Measurements from ENCODE around the gene GPLD1. TPM values are rescaled to one million over a fixed set of nuclear protein-coding genes. Genes with fewer than 3 reads are reported as not detected.
"Not testable (repeated sequence)": the region's sequence is repeated elsewhere in the genome, so short reads cannot be mapped to it uniquely, and the experiment has no call there.

The GPLD1 gene
- polyA plus RNA-seq, 1 donor, result 2.5 TPM

GRCh38 chr6:24382891-24383494 lies 106.4 kb downstream of the GPLD1 start:
- not testable (repeated sequence) for DNase-seq (ENCODE audit: low read depth)

DNA sequence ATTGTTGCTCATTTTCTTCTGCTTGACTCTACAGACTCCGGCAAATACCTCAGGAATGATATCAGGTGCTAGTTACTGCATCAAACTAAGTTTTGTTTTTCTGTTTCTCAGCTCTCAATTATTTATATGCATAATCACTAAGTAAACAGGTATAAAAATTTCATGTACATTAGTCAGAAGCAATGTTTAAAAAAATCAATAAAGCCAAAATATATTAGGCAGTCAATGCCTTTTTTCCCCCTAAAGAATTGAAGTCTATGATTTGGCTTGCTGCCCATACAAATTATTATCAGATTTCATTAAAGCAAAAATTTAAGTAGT lies 107.2 kb downstream of the GPLD1 start:
- no peak for DNase-seq (ENCODE audit: low read depth)

- DNase-seq (ENCODE audit: low read depth), result no peak
Measured at GRCh38 chr6:24381476-24382219, 107.7 kb downstream of the GPLD1 start.

DNA sequence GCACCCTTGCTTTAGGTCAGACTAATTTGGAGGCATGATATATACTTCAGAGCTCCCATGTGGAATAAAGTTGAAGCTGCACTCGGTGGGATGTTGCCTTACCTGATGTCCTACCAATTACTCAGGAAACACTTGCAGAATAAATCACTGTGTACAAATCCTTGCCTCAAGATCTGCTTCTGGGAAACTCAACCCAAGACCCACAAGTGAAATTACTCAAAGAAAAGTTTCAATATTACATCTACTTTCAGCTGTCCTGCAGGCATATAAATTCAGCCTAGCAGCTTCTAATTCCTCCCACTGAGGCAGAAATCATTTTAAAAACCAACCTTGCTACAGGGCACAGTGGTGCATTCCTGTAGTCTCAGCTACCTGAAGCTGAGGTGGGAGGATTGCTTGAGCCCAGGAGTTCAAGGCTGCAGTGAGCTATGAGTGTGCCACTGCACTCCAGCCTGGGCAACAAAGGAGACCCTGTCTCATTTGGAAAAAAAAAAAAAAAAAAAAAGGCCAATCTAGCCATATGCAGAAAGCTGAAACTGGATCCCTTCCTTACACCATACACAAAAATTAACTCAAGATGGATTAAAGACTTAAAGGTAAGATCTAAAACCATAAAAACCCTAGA lies 110.8 kb downstream of the GPLD1 start:
- DNase-seq (ENCODE audit: low read depth), result no peak

Other genes starting within 250 kb of the GPLD1 start
- gene DCDC2, start 131.5 kb downstream of the GPLD1 start, polyA plus RNA-seq (ENCODE audit: insufficient read length), result 0.06 TPM
- gene MRS2, start 86.6 kb downstream of the GPLD1 start, polyA plus RNA-seq (ENCODE audit: insufficient read length), result 22.9 TPM
- gene ALDH5A1, start 5.4 kb upstream of the GPLD1 start, polyA plus RNA-seq (ENCODE audit: insufficient read length), result 8.3 TPM
- 0.05 TPM for gene KIAA0319, start 156.6 kb upstream of the GPLD1 start, polyA plus RNA-seq (ENCODE audit: insufficient read length)
- 23.7 TPM for gene TDP2, start 177.3 kb upstream of the GPLD1 start, polyA plus RNA-seq (ENCODE audit: insufficient read length)
- 16.6 TPM for gene ACOT13, start 177.5 kb upstream of the GPLD1 start, polyA plus RNA-seq (ENCODE audit: insufficient read length)
- 76.3 TPM for gene C6orf62, start 229.6 kb upstream of the GPLD1 start, polyA plus RNA-seq (ENCODE audit: insufficient read length)

All from forelimb muscle (tissue), 1 donor.